ENCODE results near the gene RASIP1.

DNA sequence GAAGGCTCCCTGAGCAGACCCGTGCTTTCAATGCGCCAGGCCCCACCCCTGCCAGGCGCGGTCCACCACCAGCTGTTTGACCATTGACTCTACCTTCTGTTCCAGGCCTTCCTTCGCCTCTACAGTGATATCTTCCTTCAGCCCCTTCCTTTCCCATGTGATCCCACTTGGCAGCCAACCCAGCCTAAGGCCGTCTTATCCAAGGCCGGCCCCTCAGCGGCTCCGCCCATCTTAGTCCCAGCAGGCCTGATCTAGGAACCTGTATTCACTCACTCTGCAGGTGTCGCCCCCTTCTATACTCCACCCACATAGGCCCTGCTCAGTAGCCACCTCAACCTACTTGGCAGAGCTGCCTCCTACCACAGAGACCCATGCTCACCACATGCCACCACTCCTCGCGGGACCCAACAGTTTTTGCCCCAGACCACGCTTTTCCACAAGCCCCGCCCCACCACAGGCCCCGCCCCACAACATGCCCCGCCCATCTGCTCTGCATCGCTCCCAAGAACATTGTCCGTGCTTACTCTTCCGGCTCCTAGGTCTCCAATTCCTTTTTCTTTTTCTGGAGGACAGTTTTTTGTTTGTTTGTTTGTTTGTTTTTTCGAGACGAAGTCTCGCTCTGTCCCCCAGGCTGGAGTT is 2.9 kb downstream of the RASIP1 start:
- TF ChIP-seq, protein P1, sequence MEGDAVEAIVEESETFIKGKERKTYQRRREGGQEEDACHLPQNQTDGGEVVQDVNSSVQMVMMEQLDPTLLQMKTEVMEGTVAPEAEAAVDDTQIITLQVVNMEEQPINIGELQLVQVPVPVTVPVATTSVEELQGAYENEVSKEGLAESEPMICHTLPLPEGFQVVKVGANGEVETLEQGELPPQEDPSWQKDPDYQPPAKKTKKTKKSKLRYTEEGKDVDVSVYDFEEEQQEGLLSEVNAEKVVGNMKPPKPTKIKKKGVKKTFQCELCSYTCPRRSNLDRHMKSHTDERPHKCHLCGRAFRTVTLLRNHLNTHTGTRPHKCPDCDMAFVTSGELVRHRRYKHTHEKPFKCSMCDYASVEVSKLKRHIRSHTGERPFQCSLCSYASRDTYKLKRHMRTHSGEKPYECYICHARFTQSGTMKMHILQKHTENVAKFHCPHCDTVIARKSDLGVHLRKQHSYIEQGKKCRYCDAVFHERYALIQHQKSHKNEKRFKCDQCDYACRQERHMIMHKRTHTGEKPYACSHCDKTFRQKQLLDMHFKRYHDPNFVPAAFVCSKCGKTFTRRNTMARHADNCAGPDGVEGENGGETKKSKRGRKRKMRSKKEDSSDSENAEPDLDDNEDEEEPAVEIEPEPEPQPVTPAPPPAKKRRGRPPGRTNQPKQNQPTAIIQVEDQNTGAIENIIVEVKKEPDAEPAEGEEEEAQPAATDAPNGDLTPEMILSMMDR (IDR thresholded peaks at IDR 0.05 in 8 of 11, conservative IDR thresholded peaks at IDR 0.05 in 3 of 11): no peak
- TF ChIP-seq POLR2A (IDR thresholded peaks at IDR 0.05): no peak

All from spleen (tissue), 7 donors.